ENCODE results near the gene ATP8A2.

- no peak for TF ChIP-seq CTCF (IDR thresholded peaks at IDR 0.05)
- TF ChIP-seq POLR2A (IDR thresholded peaks at IDR 0.05) = no peak
Observed at GRCh38 chr13:25882466-25883357, 510.9 kb downstream of the ATP8A2 start.
